Upper lobe of left lung (tissue), 6 donors: ENCODE results near the gene CARM1. TPM values are rescaled to one million over a fixed set of nuclear protein-coding genes. Genes with fewer than 3 reads are reported as not detected.

Experiments
- ATAC-seq, 2 donors: fragments of 200-7000 bp; cut with Tn5 transposase; one replicate each; pipeline ENCODE4 v1.9.1; 2022; ENCODE audit warnings: mild to moderate bottlenecking in 2 of 2, moderate library complexity in 2 of 2; ENCODE audit not compliant: low FRiP score in 2 of 2
- DNase-seq, 2 donors: peaks; one replicate each; pipeline ENCODE4 v3.0.0-alpha.2; 2019 to 2020
- H3K27ac ChIP-seq, 4 donors: fragments of 200-600 bp; sonication (generic); one replicate each; pipeline ENCODE4 v1.5.1; 2016 to 2019
- H3K27me3 ChIP-seq, 4 donors: fragments of 200-600 bp; sonication (generic); one replicate each; pipeline ENCODE4 v1.5.1; 2017 to 2019
- H3K36me3 ChIP-seq, 4 donors: fragments of 200-600 bp; sonication (generic); one replicate each; pipeline ENCODE4 v1.5.1; 2016 to 2019
- H3K4me1 ChIP-seq, 4 donors: fragments of 200-600 bp; sonication (generic); one replicate each; pipeline ENCODE4 v1.5.1; 2018 to 2019
- H3K4me3 ChIP-seq, 4 donors: fragments of 200-600 bp; sonication (generic); one replicate each; pipeline ENCODE4 v1.5.1; 2017 to 2019; ENCODE audit warnings: mild to moderate bottlenecking in 2 of 4, moderate library complexity in 1 of 4
- H3K9me3 ChIP-seq, 4 donors: fragments of 200-600 bp; sonication (generic); one replicate each; pipeline ENCODE4 v1.5.1; 2018 to 2019
- CTCF ChIP-seq, 6 experiments: fragments of 450-650 bp in 4 of 6; fragments of 200-600 bp in 2 of 6; sonication (generic) in 2 of 6; IDR thresholded peaks; one replicate each; pipeline ENCODE4 v1.5.1; 2016 to 2019; ENCODE audit warnings: antibody characterized with exemption in 6 of 6
- EP300 ChIP-seq, 4 donors: sonication (generic); formaldehyde crosslinking; IDR thresholded peaks; one replicate each; pipeline ENCODE4 v1.5.1; 2017; ENCODE audit warnings: antibody characterized with exemption in 4 of 4, control low read depth in 2 of 4
- POLR2A ChIP-seq, 4 donors: fragments of 450-650 bp; IDR thresholded peaks; one replicate each; pipeline ENCODE4 v1.5.1; 2016 to 2017; ENCODE audit warnings: antibody characterized with exemption in 4 of 4, mild to moderate bottlenecking in 2 of 4
- POLR2AphosphoS5 ChIP-seq, 2 donors: sonication (generic); formaldehyde crosslinking; IDR thresholded peaks; one replicate each; pipeline ENCODE4 v1.5.1; 2017; ENCODE audit warnings: antibody characterized with exemption in 2 of 2
- WGBS, 2 donors: methylation state at CpG; one replicate each; pipeline ENCODE4 v1.1.5; 2017 to 2018; 5-methylcytosine and 5-hydroxymethylcytosine counted together
- total RNA-seq, 6 donors: library from RNA; depleted of rRNA in 4 of 6; stranded (reverse); fragments of >200 nt in 4 of 6; gene quantifications; one replicate each; pipeline versions ENCODE4 v1.1.0 to v1.2.1, GENCODE V29; 2016 to 2021
- donor health status: DM: no; HTN: no; CAD: no; lungs with moderate emphysema.
- donor health status: DM: no; HTN: yes; CAD: no; lungs with severe emphysema.

The CARM1 gene
- total RNA-seq, 6 donors from 2014 or later, result 19.0 to 30.6 (median 25.3) TPM

- Histone ChIP-seq H3K9me3 (no peaks in the 10 kb centered on the region), H3K4me3 (no peak overlapping the region), H3K27ac (no peak overlapping the region), H3K4me1 (peaks cover 0 to 19% (median 7%) of the 10 kb centered on the region in 4 donors), H3K36me3 (peaks cover 24 to 70% (median 57%) of the 10 kb centered on the region in 4 donors), H3K27me3 (no peaks in the 10 kb centered on the region)
- DNase-seq (peak in 1 of 2 donors; percentile 45), ATAC-seq (no peak)
- WGBS, 2 donors, result 81 to 82% methylated on average over 15 to 21 of the region's 28 CpGs
- no peak for TF ChIP-seq POLR2AphosphoS5 (IDR thresholded peaks at IDR 0.05)
- no peak for TF ChIP-seq CTCF (IDR thresholded peaks at IDR 0.05)
- TF ChIP-seq POLR2A (IDR thresholded peaks at IDR 0.05), result no peak
- TF ChIP-seq EP300 (IDR thresholded peaks at IDR 0.05), result no peak
Measured at GRCh38 chr19:10831987-10832938, 39.1 kb upstream of the CARM1 start.

- 88% methylated on average over 15 of the region's 20 CpGs; no CpG with 5 or more reads in 1 of the 2 donors for WGBS, 2 donors
- peaks cover 23 to 64% (median 54%) of the 10 kb centered on the region in 4 donors for H3K36me3 ChIP-seq
Measured at GRCh38 chr19:10832939-10833296, 38.4 kb upstream of the CARM1 start.

GRCh38 chr19:10835089-10835753, 36.1 kb upstream of the CARM1 start:
- ATAC-seq, result no peak

More at GRCh38 chr19:10832939-10833296, 38.4 kb upstream of the CARM1 start:
- peak in 1 of 2 donors; percentile 64 for DNase-seq
- Histone ChIP-seq H3K27ac (no peak overlapping the region), H3K27me3 (no peaks in the 10 kb centered on the region), H3K4me1 (peaks cover 0 to 19% (median 7%) of the 10 kb centered on the region in 4 donors), H3K9me3 (no peaks in the 10 kb centered on the region), H3K4me3 (no peak overlapping the region)
- peak in 1 of 4 donors; percentile 13 for TF ChIP-seq POLR2A (IDR thresholded peaks at IDR 0.05)
- TF ChIP-seq CTCF (IDR thresholded peaks at IDR 0.05), result no peak
- TF ChIP-seq EP300 (IDR thresholded peaks at IDR 0.05), result no peak
- no peak for TF ChIP-seq POLR2AphosphoS5 (IDR thresholded peaks at IDR 0.05)
- ATAC-seq, result no peak

More at GRCh38 chr19:10835089-10835753, 36.1 kb upstream of the CARM1 start:
- peaks cover 9 to 42% (median 37%) of the 10 kb centered on the region in 4 donors for H3K36me3 ChIP-seq
- peak overlapping the region in 3 of 4 donors; percentile 57 to 84 (median 60) for H3K4me3 ChIP-seq
- DNase-seq, result peak; percentile 84 to 100
- no peaks in the 10 kb centered on the region for H3K27me3 ChIP-seq
- peaks cover 0 to 19% (median 7%) of the 10 kb centered on the region in 4 donors for H3K4me1 ChIP-seq
- no peaks in the 10 kb centered on the region for H3K9me3 ChIP-seq
- TF ChIP-seq POLR2A (IDR thresholded peaks at IDR 0.05), result peak in 1 of 4 donors; percentile 20
- no peak for TF ChIP-seq CTCF (IDR thresholded peaks at IDR 0.05)
- peak overlapping the region; percentile 94 to 97 (median 96) for H3K27ac ChIP-seq
- 36 to 51% methylated on average over 20 to 27 of the region's 32 CpGs for WGBS, 2 donors
